ENCODE measurements around the gene CFP. TPM values are rescaled to one million over a fixed set of nuclear protein-coding genes. Genes with fewer than 3 reads are reported as not detected.

Gene CFP
- total RNA-seq, 2 donors from 2014 or later: 0.09 to 2.9 TPM

- no peak for TF ChIP-seq CTCF (IDR thresholded peaks at IDR 0.05)
- TF ChIP-seq POLR2A (IDR thresholded peaks at IDR 0.05): no peak
- TF ChIP-seq POLR2AphosphoS5 (IDR thresholded peaks at IDR 0.05): no peak
- no peaks in the 10 kb centered on the region for H3K4me1 ChIP-seq (replicated peaks)
- WGBS: 38% methylated on average over 2 of the region's 3 CpGs
- no peak for DNase-seq (ENCODE audit: low spot score)
- intact Hi-C loops (cut with DNase I): no loop called here
- H3K9me3 ChIP-seq: no peaks in the 10 kb centered on the region
- no peak overlapping the region for H3K27ac ChIP-seq
- no peaks in the 10 kb centered on the region for H3K27me3 ChIP-seq (replicated peaks; ENCODE audit: insufficient read depth)
- H3K4me3 ChIP-seq: no peak overlapping the region
- H3K36me3 ChIP-seq: no peaks in the 10 kb centered on the region
Observed at GRCh38 chrX:47577901-47578300, 51.8 kb downstream of the CFP start.

GRCh38 chrX:47577424-47577823, 52.3 kb downstream of the CFP start:
- no peak for DNase-seq (ENCODE audit: low spot score)
- H3K4me1 ChIP-seq (replicated peaks): no peaks in the 10 kb centered on the region
- H3K4me3 ChIP-seq: no peak overlapping the region
- H3K27ac ChIP-seq: no peak overlapping the region
- H3K9me3 ChIP-seq: no peaks in the 10 kb centered on the region
- no peak for TF ChIP-seq POLR2AphosphoS5 (IDR thresholded peaks at IDR 0.05)
- no peak for TF ChIP-seq CTCF (IDR thresholded peaks at IDR 0.05)
- TF ChIP-seq POLR2A (IDR thresholded peaks at IDR 0.05): no peak
- H3K36me3 ChIP-seq: no peaks in the 10 kb centered on the region
- 31% methylated on average over 9 of the region's 9 CpGs for WGBS
- intact Hi-C loops (cut with DNase I): no loop called here
- H3K27me3 ChIP-seq (replicated peaks; ENCODE audit: insufficient read depth): no peaks in the 10 kb centered on the region

GRCh38 chrX:47576021-47576898, 53.5 kb downstream of the CFP start:
- Histone ChIP-seq H3K27ac (no peak overlapping the region), H3K36me3 (no peaks in the 10 kb centered on the region), H3K4me1 (replicated peaks) (no peaks in the 10 kb centered on the region), H3K4me3 (no peak overlapping the region), H3K9me3 (no peaks in the 10 kb centered on the region), H3K27me3 (replicated peaks; ENCODE audit: insufficient read depth) (no peaks in the 10 kb centered on the region)
- 95% methylated on average over 15 of the region's 20 CpGs for WGBS
- TF ChIP-seq POLR2AphosphoS5 (IDR thresholded peaks at IDR 0.05): no peak
- no peak for TF ChIP-seq CTCF (IDR thresholded peaks at IDR 0.05)
- DNase-seq (ENCODE audit: low spot score): no peak
- intact Hi-C loops (cut with DNase I): no loop called here

GRCh38 chrX:47574547-47575301, 55.0 kb downstream of the CFP start:
- DNase-seq (ENCODE audit: low spot score): no peak
- no peaks in the 10 kb centered on the region for H3K4me1 ChIP-seq (replicated peaks)
- peak overlapping the region; percentile 48 to 60 for H3K27ac ChIP-seq
- no peaks in the 10 kb centered on the region for H3K9me3 ChIP-seq
- intact Hi-C loops (cut with DNase I): no loop called here
- no peaks in the 10 kb centered on the region for H3K27me3 ChIP-seq (replicated peaks; ENCODE audit: insufficient read depth)
- H3K4me3 ChIP-seq: peak overlapping the region; percentile 12 to 18
- TF ChIP-seq POLR2A (IDR thresholded peaks at IDR 0.05) (no peak), POLR2AphosphoS5 (IDR thresholded peaks at IDR 0.05) (no peak), CTCF (IDR thresholded peaks at IDR 0.05) (no peak)
- WGBS: 33% methylated on average over 22 of the region's 27 CpGs
- H3K36me3 ChIP-seq: no peaks in the 10 kb centered on the region

Data from prostate gland (tissue), 2 donors.